HUDEP-2 (cell line): ENCODE data around the gene IRF1.
A peak's percentile ranks its signal among the peaks of the same experiment; 100 is the strongest.

Experiments
- DNase-seq, 76 experiments: peaks; one replicate each; lab custom pipeline; 2025; ENCODE audit not compliant: unreplicated experiment in 76 of 76; lab: John Stamatoyannopoulos, UW

Gene IRF1

DNA sequence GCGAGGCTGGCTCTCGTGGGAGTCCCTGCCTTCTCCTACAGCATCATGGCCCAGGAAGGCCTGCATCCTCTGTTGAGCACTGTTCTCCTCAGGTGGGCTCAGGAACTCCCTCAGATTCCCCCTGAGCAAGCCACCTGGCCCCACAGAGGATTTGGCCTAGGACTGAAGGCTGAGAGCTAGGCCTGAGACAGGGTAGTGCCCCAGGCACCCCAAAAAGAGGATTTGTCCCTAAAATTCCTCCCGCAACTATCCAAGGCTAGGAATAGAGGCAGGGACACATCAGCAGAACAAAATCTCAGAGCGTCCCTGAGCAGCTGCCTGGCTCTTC, 11.0 kb upstream of the IRF1 start:
- no peak for DNase-seq

DNA sequence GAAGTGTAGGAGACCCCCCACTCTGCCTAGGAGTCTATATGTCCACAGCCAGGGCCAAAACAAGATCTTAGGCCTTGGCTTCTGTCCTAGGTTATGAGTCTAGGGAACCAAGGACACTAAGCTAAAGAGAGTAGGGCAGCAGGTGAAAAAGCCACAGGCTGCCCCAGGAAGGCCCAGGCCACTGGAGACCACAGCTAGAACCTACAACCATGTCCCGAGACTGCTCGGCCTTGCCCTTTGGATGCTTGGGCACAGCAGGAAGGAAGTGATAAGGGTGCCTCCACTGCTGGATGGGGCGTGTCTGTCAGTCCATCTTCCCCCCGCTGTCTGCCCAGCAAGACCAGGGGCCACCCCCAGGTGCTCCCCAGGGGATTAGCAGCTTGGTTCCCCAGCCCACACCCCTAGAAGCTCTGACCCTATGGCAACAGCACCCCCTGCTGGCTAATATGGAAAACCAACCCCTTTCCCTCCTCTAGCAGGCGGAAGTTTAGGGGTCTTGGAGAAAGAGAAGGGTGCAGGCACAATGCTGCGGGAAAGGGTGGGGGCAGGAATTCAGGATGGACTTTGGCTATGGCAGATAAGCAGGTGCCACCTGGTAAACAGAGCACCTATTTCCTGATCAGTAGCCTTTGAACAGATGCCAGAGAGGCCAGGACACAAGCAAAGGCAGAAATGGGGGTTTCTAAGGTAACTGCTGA, 10.5 kb upstream of the IRF1 start:
- DNase-seq = peak in 59 of 76 experiments; percentile 3 to 69 (median 41)

DNA sequence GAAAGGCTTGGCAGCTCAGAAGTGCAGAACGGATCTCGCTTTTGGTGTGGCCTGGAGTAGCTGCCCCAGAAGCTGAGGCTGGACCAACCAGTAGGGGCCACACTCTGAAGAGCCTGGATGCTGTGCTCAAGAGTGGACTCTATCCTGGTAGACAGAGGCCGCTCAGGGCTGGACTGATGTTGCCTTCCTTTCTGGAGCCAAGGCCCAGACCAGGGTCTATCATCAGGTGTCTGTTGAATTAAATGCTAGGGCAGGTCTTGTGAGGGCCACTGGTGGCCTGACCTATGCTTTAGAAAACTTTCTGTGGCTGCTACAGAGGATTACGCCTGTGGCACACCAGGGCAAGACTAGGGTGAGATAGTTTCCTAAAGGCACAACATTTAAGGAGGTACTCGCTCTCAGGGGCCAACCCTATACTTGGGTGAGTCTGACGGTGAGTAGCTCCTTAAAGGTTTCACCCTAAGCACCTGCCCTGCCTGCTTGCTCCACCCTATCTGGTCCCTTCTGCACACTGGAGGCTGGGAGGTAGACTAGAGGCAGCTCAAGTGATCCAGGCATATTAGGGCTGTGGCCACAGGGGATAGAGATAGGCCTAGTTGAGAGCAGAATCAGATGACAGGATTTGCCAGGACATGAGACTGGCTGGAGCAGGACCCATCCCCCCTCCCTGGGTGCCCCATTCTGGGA, 9.8 kb upstream of the IRF1 start:
- no peak for DNase-seq

DNA sequence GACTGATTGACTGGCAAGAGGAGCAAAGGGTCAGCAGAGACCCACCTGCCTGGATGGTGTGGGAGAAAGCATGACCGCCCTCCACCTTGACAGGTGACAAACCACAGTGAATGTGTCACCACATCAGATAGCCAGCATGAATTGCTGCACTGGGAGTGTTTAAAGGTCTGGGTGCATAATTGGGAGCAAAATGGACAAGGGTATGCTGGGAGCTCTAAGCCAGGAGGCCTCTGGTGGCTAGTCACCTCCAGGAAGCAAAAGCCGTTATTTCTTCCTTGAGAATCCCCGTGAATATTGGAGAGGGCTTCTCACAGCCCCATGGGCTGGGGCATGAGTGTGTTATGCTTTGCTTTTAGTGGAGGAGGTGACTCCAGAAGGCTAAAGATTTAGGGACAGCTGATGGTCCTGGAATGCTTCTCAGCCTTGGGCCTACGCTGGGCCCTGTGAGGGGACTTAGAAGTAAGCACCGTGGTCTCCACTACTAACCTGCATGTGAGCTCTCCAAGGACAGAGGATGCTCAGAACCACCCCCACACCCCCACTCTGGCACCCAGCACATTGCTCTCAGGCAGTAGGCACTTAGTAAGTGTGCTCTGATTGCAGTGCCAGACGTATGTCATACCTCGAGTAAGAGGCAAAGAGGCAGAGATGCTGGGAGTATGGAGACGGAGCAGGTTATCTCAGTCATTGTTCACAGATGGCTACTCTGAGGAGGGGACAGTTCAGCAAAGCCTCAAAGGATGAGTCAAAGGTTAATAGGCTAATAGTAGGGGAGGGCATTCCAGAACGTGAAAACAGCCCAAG, 9.1 kb upstream of the IRF1 start:
- no peak for DNase-seq

DNA sequence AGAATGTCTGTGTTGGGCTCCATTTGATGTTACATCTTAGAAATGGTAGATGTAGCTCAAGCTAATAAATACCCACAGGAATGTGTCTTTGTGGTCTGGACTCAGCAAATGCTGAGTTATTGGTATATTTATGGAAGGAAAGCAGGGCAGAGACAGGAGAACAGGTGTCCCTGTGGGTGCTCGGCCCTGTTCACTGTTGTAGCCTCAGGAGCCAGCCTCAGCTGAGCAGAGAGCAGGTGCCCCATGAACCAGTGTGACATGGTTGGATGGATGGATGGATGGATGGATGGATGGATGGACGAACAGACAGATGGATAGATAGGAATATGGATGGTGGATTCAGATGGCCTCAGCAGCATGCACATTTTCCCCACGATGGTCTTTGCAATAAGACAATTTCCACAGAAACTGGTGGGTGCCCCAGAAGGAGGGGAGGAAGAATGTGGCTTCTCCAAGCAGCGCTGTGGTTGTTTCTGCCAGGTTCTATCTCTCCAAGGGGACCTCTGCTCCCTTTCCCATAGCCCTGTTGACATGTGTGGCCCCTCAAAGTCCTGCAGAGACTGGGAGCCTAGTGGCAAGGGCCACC, 8.2 kb upstream of the IRF1 start:
- no peak for DNase-seq

DNA sequence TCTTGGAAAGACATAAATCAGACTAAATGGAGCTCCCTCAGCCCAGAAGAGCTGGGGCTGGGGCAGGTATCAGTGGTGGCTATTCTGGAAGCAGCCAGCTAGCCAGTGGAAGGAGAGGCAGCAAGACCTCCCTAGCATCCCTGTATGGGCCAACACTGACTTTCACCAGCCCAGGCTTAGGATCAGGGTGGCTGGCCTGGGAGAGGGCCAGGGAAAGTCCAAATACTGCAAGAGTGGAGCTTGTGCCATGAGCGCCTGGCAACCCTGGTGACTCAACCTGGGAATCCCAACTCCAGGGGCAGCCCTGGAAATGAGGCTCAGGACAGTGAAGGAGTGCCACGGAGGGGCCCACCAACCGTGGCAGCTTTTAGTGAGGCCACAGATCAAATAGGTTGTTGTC, 7.6 kb upstream of the IRF1 start:
- DNase-seq = no peak

DNA sequence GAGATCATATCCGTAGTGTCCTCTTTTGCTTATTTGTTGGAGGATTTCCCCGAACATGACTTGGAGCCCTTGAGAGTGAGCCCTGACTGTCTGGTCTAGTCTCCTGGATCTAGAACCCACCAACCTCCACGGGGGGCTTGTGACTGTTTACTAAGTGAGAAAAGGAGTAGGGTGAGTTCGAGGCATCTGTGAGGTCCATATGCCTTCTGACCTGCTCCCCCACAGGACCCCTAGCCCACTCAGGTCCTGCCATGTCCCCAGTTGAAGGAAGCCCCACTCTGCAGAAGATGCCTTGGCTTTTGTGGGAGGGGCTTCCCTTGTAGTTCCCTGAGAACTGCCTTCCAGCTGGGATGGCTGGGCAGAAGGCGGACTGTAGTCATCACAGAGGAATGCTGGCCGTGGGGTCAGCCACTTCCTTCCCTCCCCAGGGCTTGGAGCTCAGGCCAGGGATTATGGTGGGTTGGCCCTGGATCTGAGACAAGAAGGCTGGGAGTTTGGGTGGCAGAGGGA, 7.0 kb upstream of the IRF1 start:
- no peak for DNase-seq

DNA sequence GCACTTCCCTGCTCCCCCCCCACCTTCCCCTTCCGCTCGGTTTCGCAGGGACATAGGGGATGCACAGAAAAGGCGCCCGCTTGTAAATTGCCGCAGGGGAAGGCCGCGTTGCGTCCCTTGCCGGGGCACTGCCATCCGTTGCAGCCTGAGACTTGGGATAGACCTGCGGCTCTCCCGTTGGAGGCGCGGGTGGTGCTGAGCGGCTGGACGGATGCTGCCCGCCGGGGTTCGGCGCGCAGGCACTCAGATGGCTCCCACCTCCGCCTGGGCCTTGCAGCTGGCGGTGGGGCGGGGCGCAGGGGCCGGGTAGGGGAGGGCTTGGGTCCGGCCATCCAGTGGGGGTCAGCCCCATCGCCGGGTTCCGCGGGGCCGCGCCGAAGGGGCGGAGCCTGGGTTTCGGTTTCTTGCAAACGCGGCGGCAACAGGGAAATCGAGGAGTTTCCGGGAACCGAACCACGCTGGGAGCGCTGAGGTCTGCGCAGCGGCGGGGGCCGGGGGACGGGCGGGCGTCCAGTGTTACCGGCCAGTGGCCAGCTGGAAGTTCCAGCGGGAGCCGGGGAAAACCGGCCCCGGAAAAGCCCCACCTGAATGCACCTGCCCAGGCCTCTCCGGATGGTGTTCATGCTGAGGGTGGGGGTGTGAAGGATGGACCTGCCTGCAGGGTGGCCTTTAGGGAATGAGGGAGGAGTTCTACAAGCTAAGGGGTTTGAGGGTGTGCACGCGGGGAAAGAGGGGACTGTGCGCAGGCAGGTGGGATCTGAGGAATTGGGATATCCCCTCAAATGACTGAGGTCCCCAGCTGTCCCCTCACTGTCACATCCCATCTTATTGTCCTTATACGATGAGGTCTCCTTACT, 6.3 kb upstream of the IRF1 start:
- DNase-seq = peak in 55 of 76 experiments; percentile 10 to 72 (median 48)

DNA sequence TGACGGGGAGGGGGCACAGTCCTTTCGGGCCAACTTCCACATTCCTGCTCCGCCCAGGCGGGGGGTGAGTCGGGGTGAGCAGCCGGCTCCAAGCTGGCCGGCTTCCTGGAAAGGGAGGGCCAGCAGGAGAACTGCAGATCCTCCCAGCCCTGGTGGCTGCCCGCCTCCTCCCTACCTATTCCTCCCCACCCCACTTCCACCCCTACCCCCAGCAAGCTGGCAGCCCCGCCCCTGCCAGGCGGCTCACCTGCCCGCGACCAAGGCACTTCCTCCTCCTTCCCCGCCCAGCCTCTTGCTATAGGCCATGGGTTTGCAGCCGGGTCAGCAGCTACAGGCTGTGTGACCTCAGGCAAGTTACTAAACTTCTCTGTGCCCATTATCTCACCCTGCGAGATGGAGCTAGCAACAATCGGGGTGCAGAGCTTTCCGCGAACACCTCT, 5.6 kb upstream of the IRF1 start:
- peak in 73 of 76 experiments; percentile 49 to 92 (median 77) for DNase-seq

DNA sequence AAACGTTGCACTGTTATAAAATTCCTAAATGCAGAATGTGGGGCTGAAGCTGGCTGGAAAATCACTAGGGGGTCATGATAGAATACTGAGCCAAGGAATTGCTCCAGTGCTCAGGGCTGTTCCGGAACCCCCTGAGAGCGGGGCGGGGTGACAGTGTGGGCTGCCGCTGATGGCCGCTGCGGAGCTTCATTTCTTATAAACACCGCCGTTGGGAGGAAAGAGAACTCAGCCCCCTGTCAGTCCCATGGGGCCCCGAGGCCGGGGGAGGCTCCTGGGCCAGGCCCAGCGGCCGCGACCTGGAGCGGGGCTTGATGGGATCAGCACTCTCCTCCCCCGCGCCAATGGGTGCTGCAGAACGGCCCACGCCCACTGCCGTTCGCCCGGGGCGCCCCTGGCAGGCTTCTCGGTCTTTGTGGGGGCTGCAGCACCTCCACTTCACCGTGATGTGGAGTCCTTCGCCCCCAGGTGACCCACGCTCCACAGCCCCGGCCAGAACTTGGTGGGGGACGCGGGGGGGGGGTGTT, 5.2 kb upstream of the IRF1 start:
- DNase-seq = peak in 72 of 76 experiments; percentile 39 to 91 (median 80)

DNA sequence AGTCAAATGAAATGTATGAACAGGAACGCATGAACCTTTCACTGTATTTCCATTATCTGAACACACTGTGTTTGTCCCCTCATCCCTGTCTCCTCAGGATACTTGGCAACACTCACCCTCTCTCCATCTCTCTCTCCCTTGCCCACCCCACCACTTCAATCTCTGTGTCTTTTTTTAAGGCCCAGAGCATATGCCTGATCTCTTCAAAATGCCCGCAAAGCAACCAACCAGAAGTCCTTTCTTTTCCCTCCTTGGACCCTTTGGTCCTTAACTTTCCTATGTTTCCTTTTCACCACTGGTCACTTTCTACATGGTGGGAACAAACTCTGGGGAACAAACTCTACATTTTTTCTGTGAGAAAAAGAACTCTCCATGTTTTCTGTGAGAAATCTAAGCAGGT, 3.2 kb upstream of the IRF1 start:
- no peak for DNase-seq

DNA sequence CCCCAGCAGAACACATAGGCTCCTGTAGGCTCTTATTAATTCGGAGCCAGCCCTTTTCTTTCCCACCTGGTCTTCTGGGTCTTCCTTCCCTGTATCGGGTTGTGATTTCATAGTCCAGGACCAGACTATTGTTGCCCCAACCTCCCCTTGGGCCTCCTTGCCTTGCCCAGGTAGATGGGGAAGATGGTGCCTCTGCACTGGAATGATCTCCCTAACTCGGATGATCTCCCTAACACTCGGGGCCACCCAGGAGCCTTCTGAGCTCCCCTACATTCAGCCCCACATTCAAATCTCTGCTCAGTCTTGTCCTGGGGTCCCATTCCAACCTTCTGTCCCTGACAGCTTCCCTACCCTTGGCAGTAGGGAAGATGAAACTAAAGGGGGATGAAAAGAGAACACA, 2.7 kb upstream of the IRF1 start:
- no peak for DNase-seq

DNA sequence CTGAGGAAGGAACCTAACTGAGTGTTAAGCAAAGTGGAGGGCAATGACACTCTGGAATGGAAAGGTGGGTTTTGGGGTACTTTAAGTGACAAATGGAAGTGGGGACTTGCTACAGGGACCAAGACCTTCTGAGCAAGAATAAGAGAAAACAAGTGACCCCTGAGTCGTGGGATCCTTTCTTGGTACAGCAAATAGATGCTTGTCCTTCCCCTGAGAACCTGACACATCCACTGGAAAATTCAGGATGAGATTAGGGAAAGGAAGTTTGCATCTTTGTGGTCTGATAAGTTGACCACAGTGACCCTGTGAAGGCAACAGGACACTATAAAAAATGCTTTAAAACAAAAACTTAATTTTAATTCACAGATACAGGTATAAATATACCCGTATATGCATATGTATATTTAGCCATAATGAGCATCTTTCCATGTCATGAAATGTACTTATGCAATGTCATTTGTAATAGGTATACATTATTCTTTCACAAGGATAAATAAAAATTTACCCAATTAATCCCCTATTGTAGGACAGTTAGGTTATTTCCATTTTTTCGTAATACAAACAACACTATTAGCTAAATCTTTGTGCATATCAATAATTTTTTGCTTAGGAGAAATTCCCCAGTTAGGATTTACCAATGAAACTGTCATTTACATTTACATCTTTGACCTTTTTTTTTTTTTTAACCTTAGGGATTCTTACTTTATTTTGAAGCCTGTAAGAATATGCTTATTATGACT, 2.0 kb upstream of the IRF1 start:
- no peak for DNase-seq

DNA sequence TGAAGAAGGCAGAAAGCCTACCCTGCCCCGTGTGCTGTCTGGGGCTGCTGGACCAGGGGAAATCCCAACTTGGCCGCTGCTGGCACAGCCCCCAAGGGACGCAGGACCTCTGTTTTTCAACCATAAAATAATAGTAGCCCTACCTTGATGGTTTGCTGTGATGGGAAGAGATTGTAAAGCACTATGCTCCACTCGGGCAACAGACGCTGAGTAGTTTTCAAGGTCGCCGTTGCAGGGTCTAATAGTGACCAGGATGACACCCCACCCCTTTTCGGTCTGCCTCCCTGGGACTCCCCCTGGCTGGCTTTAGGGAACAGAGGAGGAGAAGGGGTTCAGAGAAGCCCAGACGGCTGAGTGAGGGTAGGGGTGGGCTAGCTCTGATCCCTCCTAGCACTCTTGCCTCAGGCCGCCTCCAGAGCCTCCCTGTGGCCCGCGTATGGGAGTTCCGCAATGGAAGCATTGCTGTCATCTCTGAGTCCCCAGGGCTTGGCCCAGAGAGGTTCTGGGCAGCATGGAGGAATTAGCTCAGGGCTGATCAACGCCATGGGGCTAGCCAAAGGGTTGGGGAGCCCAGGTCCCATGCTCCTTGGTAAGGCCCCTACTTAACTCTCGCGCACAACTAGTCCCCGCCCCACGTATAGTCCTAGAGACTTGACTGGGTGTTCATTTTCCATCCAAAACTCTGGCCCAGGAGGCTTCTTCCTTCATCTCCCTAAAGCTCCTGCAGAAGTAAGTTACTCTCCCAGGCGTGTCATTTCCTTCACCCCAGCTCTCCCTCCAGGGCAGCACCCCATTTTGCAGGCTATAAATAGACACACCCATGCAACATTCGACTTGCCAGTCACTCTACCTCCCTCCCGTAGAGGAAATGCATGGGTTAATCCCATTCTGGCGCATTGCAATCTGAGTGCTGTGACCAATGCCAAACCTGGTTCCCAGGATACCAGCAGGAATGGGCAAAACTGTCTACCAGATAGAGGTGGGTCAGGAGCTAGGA, 1.1 kb upstream of the IRF1 start:
- no peak for DNase-seq

DNA sequence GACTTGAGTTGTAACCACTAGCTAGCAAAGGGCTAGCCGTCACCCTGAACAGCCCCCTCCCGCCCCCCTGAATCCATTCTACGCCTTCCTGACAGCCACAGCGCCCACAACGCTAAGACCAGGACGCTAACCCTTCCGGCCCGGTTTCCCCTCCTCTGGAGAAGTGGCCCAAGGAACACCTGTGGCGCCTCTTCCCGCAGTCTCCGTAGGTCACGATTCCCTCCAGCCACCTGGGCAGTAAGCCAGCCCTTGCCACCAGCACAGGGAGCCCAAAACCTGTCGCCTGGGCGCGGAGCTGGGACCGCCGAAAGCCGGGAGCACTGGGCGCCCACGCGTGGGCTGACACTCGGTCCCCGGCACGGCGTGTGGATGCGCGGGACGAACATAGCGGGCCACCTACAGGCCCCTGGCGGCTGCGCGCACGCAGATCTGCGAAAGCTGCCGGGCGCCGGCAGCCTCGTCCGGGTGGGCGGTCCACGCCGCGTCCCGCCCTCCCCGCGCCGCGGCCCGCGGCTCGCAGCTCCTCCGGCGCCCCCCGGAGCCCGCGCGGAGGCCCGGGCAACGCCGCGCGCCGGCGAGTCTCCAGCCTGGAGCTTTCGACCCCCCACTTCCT, 596 bp downstream of the IRF1 start:
- DNase-seq = peak in 10 of 76 experiments; percentile 6 to 49 (median 33)

DNA sequence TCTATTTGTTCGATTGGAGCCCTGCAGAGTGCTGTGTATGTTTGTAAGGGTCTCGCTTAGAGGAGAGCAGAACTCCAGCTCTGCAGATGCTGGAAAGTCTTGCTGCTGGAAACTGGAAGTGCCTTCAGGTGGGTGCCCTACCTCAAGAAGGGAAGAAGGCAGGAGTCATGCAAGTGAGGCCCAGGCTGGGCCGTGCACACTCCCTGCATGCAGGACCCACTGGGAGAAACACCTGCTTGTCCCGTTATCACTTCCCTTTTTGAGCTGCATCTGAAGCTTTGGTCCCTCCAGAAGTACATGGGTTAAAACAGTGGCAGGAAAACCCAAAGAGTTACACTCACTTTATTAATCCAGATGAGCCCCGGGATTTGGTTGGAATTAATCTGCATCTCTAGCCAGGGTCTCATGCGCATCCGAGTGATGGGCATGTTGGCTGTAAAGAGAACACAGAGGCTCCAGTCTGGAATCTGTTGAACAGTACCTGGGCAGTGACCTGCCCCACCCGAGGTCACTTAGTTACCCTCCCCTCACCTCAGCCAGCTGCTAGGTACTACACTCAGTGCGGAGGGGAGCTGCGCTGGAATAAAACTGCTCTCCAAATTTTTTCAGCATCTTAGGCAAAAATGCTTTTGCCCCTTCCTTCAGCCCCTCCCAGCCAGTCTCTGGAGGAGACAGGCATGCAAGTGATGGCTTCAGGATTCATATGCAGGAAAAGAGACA, 1.4 kb downstream of the IRF1 start:
- DNase-seq = no peak

DNA sequence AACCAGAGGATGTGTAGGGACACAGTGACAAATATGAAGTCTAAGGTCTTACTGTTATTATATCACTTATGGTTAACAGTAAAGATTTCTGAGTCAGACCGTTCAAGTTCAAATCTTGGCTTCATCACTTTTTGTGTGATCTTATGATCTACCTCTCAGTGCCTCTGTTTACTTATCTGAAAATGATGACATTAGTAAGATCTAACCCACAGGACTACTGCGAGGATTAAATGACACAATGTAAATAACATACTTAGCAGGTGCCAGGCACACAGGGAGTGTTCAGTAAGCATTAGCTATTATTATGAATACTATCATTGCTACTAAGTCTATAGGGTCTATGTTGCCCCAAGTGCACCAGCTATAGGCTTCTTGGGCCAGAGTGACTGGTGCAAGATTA, 2.0 kb downstream of the IRF1 start:
- no peak for DNase-seq
